Aorta (tissue), 5 donors: ENCODE measurements around the gene PAX7. TPM values are rescaled to one million over a fixed set of nuclear protein-coding genes. Genes with fewer than 3 reads are reported as not detected.
"Not testable (repeated sequence)": the region's sequence is repeated elsewhere in the genome, so short reads cannot be mapped to it uniquely, and the experiment has no call there.

Source experiments
- ATAC-seq: fragments of 200-7000 bp; cut with Tn5 transposase; one replicate; pipeline ENCODE4 v1.9.1; 2022; ENCODE audit warnings: moderate library complexity; ENCODE audit not compliant: low FRiP score
- DNase-seq, 2 donors: peaks; one replicate each; pipeline ENCODE4 v3.0.0-alpha.2; 2020
- H3K27ac ChIP-seq, 2 donors: one replicate each; pipeline ENCODE4 v1.5.1; 2013; ENCODE audit warnings: low read length in 2 of 2, mild to moderate bottlenecking in 2 of 2, moderate library complexity in 2 of 2, control low read depth in 1 of 2, inconsistent platforms in 1 of 2, low read depth in 1 of 2
- H3K27me3 ChIP-seq, 2 donors: one replicate each; pipeline ENCODE4 v1.6.1; 2013; ENCODE audit warnings: control low read depth in 1 of 2, low read length in 1 of 2, mild to moderate bottlenecking in 1 of 2, moderate library complexity in 1 of 2; ENCODE audit not compliant: insufficient read depth in 2 of 2, control insufficient read depth in 1 of 2
- H3K36me3 ChIP-seq, 2 donors: one replicate each; pipeline ENCODE4 v1.6.1; 2013; ENCODE audit warnings: control low read depth in 1 of 2, low read length in 1 of 2, mild to moderate bottlenecking in 1 of 2; ENCODE audit not compliant: insufficient read depth in 2 of 2, control insufficient read depth in 1 of 2
- H3K4me1 ChIP-seq, 2 donors: one replicate each; pipeline ENCODE4 v1.6.1; 2013; ENCODE audit warnings: low read length in 2 of 2, control low read depth in 1 of 2, mild to moderate bottlenecking in 1 of 2, moderate library complexity in 1 of 2; ENCODE audit not compliant: insufficient read depth in 2 of 2, control insufficient read depth in 1 of 2
- H3K4me3 ChIP-seq, 2 donors: one replicate each; pipeline ENCODE4 v1.5.1; 2013; ENCODE audit warnings: low read length in 2 of 2, control low read depth in 1 of 2, mild to moderate bottlenecking in 1 of 2
- H3K9me3 ChIP-seq: one replicate; pipeline ENCODE4 v1.6.1; 2013; ENCODE audit warnings: mild to moderate bottlenecking, low read length; ENCODE audit not compliant: control insufficient read depth
- WGBS, 2 donors: extraction: QIAGEN DNeasy Blood & Tissue Kit; methylation state at CpG; one replicate each; pipeline ENCODE4 v1.1.7; 2013; 5-methylcytosine and 5-hydroxymethylcytosine counted together
- intact Hi-C, 2 donors: fragments of 100-400 bp; cut with DNase I; formaldehyde crosslinking; loops; one replicate each; pipeline versions ENCODE4 v1.14.2 to v1.15.0; 2022
- polyA plus RNA-seq, 2 donors: library from polyadenylated mRNA; stranded (reverse); fragments of 200-250 nt; gene quantifications; one replicate each; pipeline ENCODE4 v1.2.3, GENCODE V29; 2013
- total RNA-seq, 2 donors: library from RNA; stranded (reverse); fragmentation: NEBNext Ultra II Directional; extraction: Animal tissue kit (Norgen Biotek cat#: 25700); gene quantifications; one replicate each; pipeline ENCODE4 v1.2.1, GENCODE V29; 2021
- donor health status: healthy with polysubstance abuse.
- donor health status: Bipolar disorder and iron deficiency.
- donor health status: DM: no; HTN: no; CAD: no.
- donor health status: DM: no; HTN: no; CAD: no.
- donor health status: DM: yes; HTN: yes; CAD: no.

PAX7 gene
- total and polyA plus RNA-seq, 4 donors, result not detected

DNA sequence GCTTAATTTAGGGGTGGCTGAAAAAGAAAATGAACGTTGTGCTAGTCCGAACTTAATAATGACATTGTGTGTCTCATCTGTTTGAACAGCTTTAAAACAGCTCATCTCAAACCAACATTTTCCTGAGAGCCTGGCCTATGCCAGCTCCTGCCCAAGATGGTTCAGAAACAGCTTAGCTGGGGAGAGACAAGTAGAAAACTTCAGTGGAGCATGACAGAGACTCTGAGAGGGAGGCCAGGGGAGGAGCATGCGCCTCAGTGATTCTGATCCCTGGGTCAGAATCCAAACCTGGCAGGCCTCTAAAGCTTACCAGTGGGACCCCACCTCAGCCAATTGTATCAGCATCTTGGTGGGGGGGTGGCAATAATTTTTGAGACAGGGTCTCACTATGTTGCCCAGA is 129.5 kb downstream of the PAX7 start:
- peaks cover 4% of the 10 kb centered on the region for H3K9me3 ChIP-seq
- DNase-seq, result no peak

DNA sequence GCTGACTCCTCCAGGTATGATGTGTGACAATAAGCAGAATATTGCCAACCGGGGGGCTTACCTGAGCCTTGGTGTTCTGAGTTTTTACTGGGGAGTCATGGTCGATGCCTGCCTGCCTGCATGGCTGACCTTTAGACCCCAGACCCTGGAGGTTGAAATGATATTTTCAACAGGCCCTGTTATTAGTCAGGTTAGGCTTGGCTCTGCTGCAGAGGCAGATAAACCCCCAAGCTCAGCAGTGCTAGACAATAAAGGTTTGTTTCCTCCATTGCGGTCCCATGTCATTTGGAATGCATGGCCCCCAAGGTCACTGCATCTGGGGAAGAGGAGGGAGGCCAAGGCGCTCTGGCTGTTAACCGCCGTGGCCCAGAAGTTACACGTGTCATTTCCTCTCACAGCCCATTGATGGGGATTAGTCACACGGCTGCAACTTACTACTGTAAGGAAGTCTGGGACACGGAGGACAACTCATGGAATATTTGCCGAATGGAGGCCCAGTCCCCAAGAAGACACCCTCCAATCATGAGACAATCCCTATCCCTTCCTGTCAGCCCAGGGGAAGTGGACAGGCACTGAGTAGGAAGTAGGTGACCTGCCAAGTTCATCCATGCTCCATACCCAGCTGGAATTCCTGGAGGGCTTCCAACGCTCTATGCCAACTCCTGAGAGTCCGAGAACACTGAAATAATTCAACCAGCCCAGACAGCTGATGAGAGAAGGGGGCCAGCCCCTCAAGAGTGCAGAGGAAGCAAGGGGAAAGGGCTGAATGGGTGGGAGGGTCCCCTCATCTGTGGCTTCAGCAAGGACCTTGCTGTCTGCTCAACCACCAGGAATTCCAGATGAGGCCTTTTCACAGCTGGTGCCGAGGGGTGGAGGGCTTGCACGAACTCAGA is 131.5 kb downstream of the PAX7 start:
- Histone ChIP-seq H3K4me3 (no peak overlapping the region), H3K9me3 (peaks cover 2% of the 10 kb centered on the region), H3K36me3 (no peaks in the 10 kb centered on the region), H3K27ac (no peak overlapping the region), H3K27me3 (no peaks in the 10 kb centered on the region), H3K4me1 (no peaks in the 10 kb centered on the region)
- WGBS, 2 donors, result 67 to 70% methylated on average over 14 of the region's 14 CpGs
- intact Hi-C loops, result no loop called here
- DNase-seq (no peak), ATAC-seq (no peak)

More for the DNA sequence above, 129.5 kb downstream of the PAX7 start:
- Histone ChIP-seq H3K4me3 (no peak overlapping the region), H3K36me3 (no peaks in the 10 kb centered on the region), H3K27ac (no peak overlapping the region), H3K27me3 (no peaks in the 10 kb centered on the region), H3K4me1 (no peaks in the 10 kb centered on the region)
- no peak for ATAC-seq
- WGBS, 2 donors, result 90 to 91% methylated on average over 3 of the region's 3 CpGs
- intact Hi-C loops, result no loop called here

DNA sequence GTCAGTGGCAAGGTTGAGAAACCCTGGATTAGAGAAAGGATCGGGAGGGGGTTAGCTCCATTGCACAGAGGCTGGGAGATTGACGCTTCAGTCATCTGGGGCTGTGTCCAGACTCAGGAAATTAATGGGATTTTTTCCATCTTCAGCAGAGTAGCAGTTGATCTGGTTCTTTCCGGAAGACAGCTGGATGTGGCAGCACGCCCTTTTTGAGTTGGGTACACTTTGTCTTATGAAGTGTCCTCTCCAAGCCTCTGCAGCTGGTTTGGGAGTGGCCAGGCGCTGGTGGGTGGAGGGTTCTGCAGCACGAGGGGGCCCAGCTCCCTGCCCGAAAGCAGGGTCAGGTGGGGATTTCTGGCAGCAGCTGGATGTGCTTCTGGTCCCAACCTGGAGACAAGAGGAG is 133.7 kb downstream of the PAX7 start:
- Histone ChIP-seq H3K36me3 (no peaks in the 10 kb centered on the region), H3K9me3 (peaks cover 2% of the 10 kb centered on the region), H3K27me3 (no peaks in the 10 kb centered on the region), H3K4me1 (no peaks in the 10 kb centered on the region), H3K27ac (no peak overlapping the region), H3K4me3 (no peak overlapping the region)
- DNase-seq, result no peak
- intact Hi-C loops, result no loop called here
- ATAC-seq, result no peak
- WGBS, 2 donors, result 55 to 56% methylated on average over 7 of the region's 7 CpGs

DNA sequence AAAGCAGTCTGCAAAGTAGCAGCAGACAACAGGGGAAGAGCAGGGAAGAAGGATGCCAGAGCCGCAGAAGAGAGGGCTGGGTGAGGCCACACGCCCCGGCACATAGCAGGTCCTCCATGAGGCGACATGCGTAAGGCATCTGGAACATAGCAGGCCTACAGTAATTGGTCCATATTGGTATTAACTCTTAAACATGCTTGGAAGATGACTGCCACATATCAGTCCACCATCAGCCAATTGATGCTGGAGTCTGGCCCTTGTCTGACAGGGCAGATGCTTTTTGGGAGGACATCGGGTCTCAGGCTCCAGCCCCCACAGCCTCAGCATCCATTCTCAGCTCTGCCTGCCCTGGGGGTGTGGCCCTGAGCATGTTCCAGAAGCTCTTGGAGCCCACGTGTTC is 135.1 kb downstream of the PAX7 start:
- Histone ChIP-seq H3K4me1 (no peaks in the 10 kb centered on the region), H3K27ac (no peak overlapping the region), H3K27me3 (no peaks in the 10 kb centered on the region), H3K4me3 (no peak overlapping the region), H3K36me3 (no peaks in the 10 kb centered on the region), H3K9me3 (peaks cover 2% of the 10 kb centered on the region)
- DNase-seq (no peak), ATAC-seq (no peak)
- intact Hi-C loops, result no loop called here
- 85 to 90% methylated on average over 7 of the region's 7 CpGs for WGBS, 2 donors

DNA sequence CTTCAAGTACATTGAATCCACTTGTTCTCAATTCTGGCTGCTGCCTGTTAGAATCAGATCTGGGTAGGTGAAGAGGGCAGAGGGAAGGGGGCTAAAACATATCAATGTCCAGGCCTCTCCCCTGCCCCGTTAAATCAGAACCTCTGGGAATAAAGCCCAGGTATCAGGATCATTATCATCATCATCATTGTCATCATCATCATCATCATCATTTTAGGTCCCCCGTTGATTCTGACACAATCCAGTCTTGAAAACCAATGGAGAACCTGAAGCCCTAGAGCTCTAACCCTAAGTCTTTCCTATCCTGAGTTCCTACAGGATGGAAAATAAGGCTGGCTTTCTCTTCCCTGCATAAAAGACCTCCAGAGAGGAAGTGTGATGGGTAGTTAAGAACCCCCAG is 135.7 kb downstream of the PAX7 start:
- no peaks in the 10 kb centered on the region for H3K9me3 ChIP-seq
- no peak overlapping the region for H3K27ac ChIP-seq
- no peak overlapping the region for H3K4me3 ChIP-seq
- ATAC-seq, result no peak
- no peaks in the 10 kb centered on the region for H3K27me3 ChIP-seq
- DNase-seq, result no peak
- no peaks in the 10 kb centered on the region for H3K36me3 ChIP-seq
- no peaks in the 10 kb centered on the region for H3K4me1 ChIP-seq
- WGBS, 2 donors, result 89 to 91% methylated on average over 2 of the region's 2 CpGs
- intact Hi-C loops, result no loop called here

DNA sequence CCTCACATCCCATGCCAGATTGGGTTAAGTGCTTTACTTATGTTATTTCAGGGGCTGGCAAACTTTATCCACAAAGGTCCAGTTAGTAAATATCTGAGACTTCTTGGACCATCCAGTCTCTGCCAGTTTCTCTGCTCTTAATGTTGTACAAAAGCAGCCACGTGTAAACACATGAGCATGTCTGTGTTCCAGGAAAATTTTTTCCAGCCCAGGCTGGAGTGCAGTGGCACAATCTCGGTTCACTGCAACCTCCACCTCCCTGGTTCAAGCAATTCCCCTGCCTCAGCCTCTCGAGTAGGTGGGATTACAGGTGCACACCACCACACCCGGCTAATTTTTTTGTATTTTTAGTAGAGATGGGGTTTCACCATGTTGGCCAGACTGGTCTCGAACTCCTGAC is 136.9 kb downstream of the PAX7 start:
- H3K27ac ChIP-seq, DNase-seq, ATAC-seq, H3K4me3 ChIP-seq, H3K36me3 ChIP-seq, intact Hi-C loops, H3K4me1 ChIP-seq, H3K27me3 ChIP-seq, H3K9me3 ChIP-seq: not testable (repeated sequence)
- WGBS, 2 donors, result 52 to 53% methylated on average over 5 of the region's 5 CpGs

DNA sequence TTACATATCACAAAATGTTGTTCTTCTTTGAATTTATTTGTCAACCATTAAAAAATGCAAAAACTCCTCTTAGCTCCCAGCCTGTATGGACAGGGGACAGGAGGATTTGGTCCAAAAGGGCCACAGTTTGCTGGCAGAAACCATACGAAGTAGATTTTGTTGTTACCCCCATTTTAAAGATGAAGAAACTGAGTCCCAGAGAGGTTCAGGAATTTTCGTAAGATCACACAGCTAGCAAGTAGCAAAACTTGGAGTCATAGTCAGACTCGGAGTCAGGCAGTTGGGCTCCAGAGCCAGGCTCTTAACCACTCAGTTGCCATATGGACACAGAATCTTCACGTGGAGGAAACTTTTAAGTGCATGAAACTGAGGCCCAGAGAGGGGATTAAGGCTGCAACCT is 137.4 kb downstream of the PAX7 start:
- Histone ChIP-seq H3K27me3 (no peaks in the 10 kb centered on the region), H3K4me3 (no peak overlapping the region), H3K4me1 (no peaks in the 10 kb centered on the region), H3K9me3 (no peaks in the 10 kb centered on the region), H3K27ac (no peak overlapping the region), H3K36me3 (no peaks in the 10 kb centered on the region)
- DNase-seq (no peak), ATAC-seq (no peak)
- intact Hi-C loops, result no loop called here
- 65 to 82% methylated on average over 4 of the region's 4 CpGs for WGBS, 2 donors

DNA sequence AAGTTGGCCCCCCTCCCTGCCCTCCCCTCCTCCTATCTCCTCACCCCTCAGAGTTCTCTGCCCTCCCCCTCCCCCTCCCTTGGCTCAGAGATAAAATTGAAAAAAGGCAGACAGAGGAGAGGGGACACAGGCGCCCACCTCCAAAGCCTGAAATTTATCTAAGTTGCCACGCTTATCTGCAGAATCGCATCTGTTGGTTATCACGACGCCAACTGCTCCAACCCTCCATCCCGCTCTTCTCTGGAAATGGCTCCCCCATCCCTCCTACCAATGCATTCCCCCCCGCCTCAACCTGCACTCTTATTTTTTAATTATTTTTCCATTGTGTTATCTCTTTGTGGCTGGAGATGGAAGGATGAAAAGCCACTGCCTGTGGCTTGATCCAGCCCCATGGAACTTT is 138.5 kb downstream of the PAX7 start:
- H3K4me1 ChIP-seq, result no peaks in the 10 kb centered on the region
- H3K4me3 ChIP-seq, result no peak overlapping the region
- intact Hi-C loops, result no loop called here
- DNase-seq, result no peak
- no peak overlapping the region for H3K27ac ChIP-seq
- H3K36me3 ChIP-seq, result no peaks in the 10 kb centered on the region
- 77 to 84% methylated on average over 7 of the region's 7 CpGs for WGBS, 2 donors
- no peaks in the 10 kb centered on the region for H3K27me3 ChIP-seq
- no peak for ATAC-seq
- H3K9me3 ChIP-seq, result no peaks in the 10 kb centered on the region

DNA sequence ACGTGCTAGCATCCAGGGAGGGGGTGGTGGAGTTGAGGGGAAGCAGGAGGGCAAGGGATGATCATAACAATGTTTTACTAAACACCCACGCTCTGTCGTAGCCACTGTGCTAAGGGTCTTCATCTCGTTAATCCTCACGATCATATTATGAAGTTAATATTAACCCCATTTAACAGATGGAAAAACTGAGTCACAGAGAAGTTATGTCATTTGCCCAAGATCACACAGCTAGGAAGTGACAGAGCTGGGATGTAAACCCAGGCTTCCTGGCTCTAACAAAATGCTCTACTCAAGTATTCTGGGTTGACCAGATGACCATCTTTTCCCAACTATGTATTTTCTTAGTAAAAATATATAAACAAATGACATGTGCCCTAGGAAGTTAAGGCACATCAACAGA is 140.2 kb downstream of the PAX7 start:
- H3K9me3 ChIP-seq, result no peaks in the 10 kb centered on the region
- H3K36me3 ChIP-seq, result no peaks in the 10 kb centered on the region
- H3K27me3 ChIP-seq, result no peaks in the 10 kb centered on the region
- DNase-seq (no peak), ATAC-seq (no peak)
- intact Hi-C loops, result no loop called here
- H3K4me1 ChIP-seq, result no peaks in the 10 kb centered on the region
- 65 to 86% methylated on average over 5 of the region's 5 CpGs for WGBS, 2 donors
- H3K27ac ChIP-seq, result no peak overlapping the region
- no peak overlapping the region for H3K4me3 ChIP-seq
